OCI-LY1 (cell line): ENCODE data around the gene STRADA.

Experiments
- H2AFZ ChIP-seq: fragments of 200-600 bp; sonication (generic), shearing (Covaris generic); 2 replicates; pipeline ENCODE4 v1.6.0; 2014; ENCODE audit warnings: antibody characterized with exemption, mild to moderate bottlenecking, low read length
- H3F3A ChIP-seq: fragments of 200-600 bp; sonication (generic), shearing (Covaris generic); 2 replicates; pipeline ENCODE4 v1.6.0; 2014; ENCODE audit warnings: mild to moderate bottlenecking, antibody characterized with exemption, low read length, moderate library complexity; ENCODE audit not compliant: insufficient read depth
- H3K27ac ChIP-seq: fragments of 200-600 bp; sonication (generic); 2 replicates; pipeline ENCODE4 v1.5.1; 2014; ENCODE audit warnings: low read length, mixed run types, mild to moderate bottlenecking, low read depth; ENCODE audit not compliant: poor library complexity, severe bottlenecking
- H3K27me3 ChIP-seq: fragments of 200-600 bp; sonication (generic); 2 replicates; pipeline ENCODE4 v1.6.0; 2014; ENCODE audit warnings: antibody characterized with exemption, mild to moderate bottlenecking, low read length, moderate library complexity; ENCODE audit not compliant: insufficient read depth
- H3K36me3 ChIP-seq: fragments of 200-600 bp; sonication (generic); 2 replicates; pipeline ENCODE4 v1.6.1; 2014; ENCODE audit warnings: mild to moderate bottlenecking, antibody characterized with exemption, low read length, moderate library complexity, mixed read lengths; ENCODE audit not compliant: insufficient read depth
- H3K4me1 ChIP-seq: fragments of 200-600 bp; sonication (generic); 2 replicates; pipeline ENCODE4 v1.5.1; 2014; ENCODE audit warnings: mild to moderate bottlenecking, low read length, moderate library complexity; ENCODE audit not compliant: insufficient read depth, severe bottlenecking
- H3K4me2 ChIP-seq: fragments of 200-600 bp; sonication (generic), shearing (Covaris generic); 2 replicates; pipeline ENCODE4 v1.6.1; 2014; ENCODE audit warnings: low read length
- H3K4me3 ChIP-seq: fragments of 200-600 bp; sonication (generic); 2 replicates; pipeline ENCODE4 v1.5.1; 2014; ENCODE audit warnings: low read length, low read depth, mild to moderate bottlenecking, mixed read lengths; ENCODE audit not compliant: poor library complexity, severe bottlenecking
- H3K79me2 ChIP-seq: fragments of 200-600 bp; shearing (Covaris generic); 2 replicates; pipeline ENCODE4 v1.6.1; 2016; ENCODE audit warnings: mixed run types, low read length, mixed read lengths; ENCODE audit not compliant: insufficient read depth
- H3K9ac ChIP-seq: fragments of 200-600 bp; sonication (generic), shearing (Covaris generic); 2 replicates; pipeline ENCODE4 v1.6.1; 2014; ENCODE audit warnings: mild to moderate bottlenecking, low read length, mixed read lengths
- H3K9me2 ChIP-seq: fragments of 200-600 bp; sonication (generic), shearing (Covaris generic); 2 replicates; pipeline ENCODE4 v1.6.1; 2014; ENCODE audit warnings: low read depth, mild to moderate bottlenecking, low read length, mixed read lengths
- H3K9me3 ChIP-seq: fragments of 200-600 bp; shearing (Covaris generic); 2 replicates; pipeline ENCODE4 v1.6.1; 2014; ENCODE audit warnings: low read length, mixed read lengths
- H4K20me1 ChIP-seq: fragments of 200-600 bp; sonication (generic), shearing (Covaris generic); 2 replicates; pipeline ENCODE4 v1.6.0; 2016; ENCODE audit warnings: mild to moderate bottlenecking, low read length; ENCODE audit not compliant: insufficient read depth
- CTCF ChIP-seq: fragments of 200-600 bp; sonication (generic), shearing (Covaris generic); IDR thresholded peaks from 2 replicates; pipeline ENCODE4 v1.5.1; 2017; ENCODE audit warnings: mild to moderate bottlenecking, antibody characterized with exemption, low read length, moderate library complexity, mixed read lengths
- EZH2 ChIP-seq: fragments of 200-600 bp; sonication (generic), shearing (Covaris generic); IDR thresholded peaks from 2 replicates; pipeline ENCODE4 v1.8.0; 2017; ENCODE audit warnings: borderline replicate concordance, mixed run types, mild to moderate bottlenecking, antibody characterized with exemption, low read length, moderate library complexity, mixed read lengths

The STRADA gene

GRCh38 chr17:63762161-63763078 is 20.8 kb upstream of the STRADA start:
- Histone ChIP-seq H3K27me3 (no peaks in the 10 kb centered on the region), H3K4me1 (no peaks in the 10 kb centered on the region), H3K36me3 (peaks cover 89% of the 10 kb centered on the region), H3K4me2 (no peak overlapping the region), H3K9ac (no peak overlapping the region), H3F3A (no peaks in the 10 kb centered on the region), H3K9me3 (no peaks in the 10 kb centered on the region), H4K20me1 (0 out of 2 replicates have a peak, but pooled peaks cover 2% of the 10 kb centered on the region), H3K4me3 (no peak overlapping the region), H3K79me2 (peaks cover 19% of the 10 kb centered on the region), H3K9me2 (no peaks in the 10 kb centered on the region), H2AFZ (no peak overlapping the region), H3K27ac (no peak overlapping the region)
- TF ChIP-seq EZH2 (no peak), CTCF (no peak)

- Histone ChIP-seq H4K20me1 (no peaks in the 10 kb centered on the region), H3K27ac (no peak overlapping the region), H3F3A (no peaks in the 10 kb centered on the region), H2AFZ (no peak overlapping the region), H3K79me2 (0 out of 2 replicates have a peak, but pooled peaks cover 5% of the 10 kb centered on the region), H3K4me2 (no peak overlapping the region), H3K4me3 (no peak overlapping the region), H3K4me1 (no peaks in the 10 kb centered on the region), H3K9me2 (no peaks in the 10 kb centered on the region), H3K27me3 (no peaks in the 10 kb centered on the region), H3K36me3 (peaks cover 91% of the 10 kb centered on the region), H3K9ac (no peak overlapping the region), H3K9me3 (no peaks in the 10 kb centered on the region)
- TF ChIP-seq EZH2 (no peak), CTCF (no peak)
Observed at GRCh38 chr17:63760771-63761539, 19.4 kb upstream of the STRADA start.

- no peaks in the 10 kb centered on the region for H3F3A ChIP-seq
- H3K4me2 ChIP-seq, result no peak overlapping the region
- peaks cover 93% of the 10 kb centered on the region for H3K36me3 ChIP-seq
- no peaks in the 10 kb centered on the region for H3K4me1 ChIP-seq
- no peak overlapping the region for H3K27ac ChIP-seq
- no peaks in the 10 kb centered on the region for H4K20me1 ChIP-seq
- TF ChIP-seq CTCF, result no peak
- TF ChIP-seq EZH2, result no peak
- H3K27me3 ChIP-seq, result no peaks in the 10 kb centered on the region
- no peaks in the 10 kb centered on the region for H3K9me2 ChIP-seq
- no peaks in the 10 kb centered on the region for H3K9me3 ChIP-seq
- H3K9ac ChIP-seq, result no peak overlapping the region
- H3K4me3 ChIP-seq, result no peak overlapping the region
- no peak overlapping the region for H2AFZ ChIP-seq
- no peaks in the 10 kb centered on the region for H3K79me2 ChIP-seq
Observed at GRCh38 chr17:63758428-63758827, 16.8 kb upstream of the STRADA start.
